Stimulated activated CD4-positive, alpha-beta T cell treated with anti-CD3 and anti-CD28 coated beads, Interleukin-15, amount 100 ng/mL, for 1 hour (primary cell): Measurements from ENCODE around the gene TMPRSS3.

Source experiments
- DNase-seq, 2 donors: peaks; one replicate each; pipeline ENCODE4 v3.0.0-alpha.2; 2020; ENCODE audit warnings: low read depth in 1 of 2, low spot score in 1 of 2

Gene TMPRSS3

GRCh38 chr21:42374457-42374856 lies 21.4 kb downstream of the TMPRSS3 start:
- no peak for DNase-seq

DNA sequence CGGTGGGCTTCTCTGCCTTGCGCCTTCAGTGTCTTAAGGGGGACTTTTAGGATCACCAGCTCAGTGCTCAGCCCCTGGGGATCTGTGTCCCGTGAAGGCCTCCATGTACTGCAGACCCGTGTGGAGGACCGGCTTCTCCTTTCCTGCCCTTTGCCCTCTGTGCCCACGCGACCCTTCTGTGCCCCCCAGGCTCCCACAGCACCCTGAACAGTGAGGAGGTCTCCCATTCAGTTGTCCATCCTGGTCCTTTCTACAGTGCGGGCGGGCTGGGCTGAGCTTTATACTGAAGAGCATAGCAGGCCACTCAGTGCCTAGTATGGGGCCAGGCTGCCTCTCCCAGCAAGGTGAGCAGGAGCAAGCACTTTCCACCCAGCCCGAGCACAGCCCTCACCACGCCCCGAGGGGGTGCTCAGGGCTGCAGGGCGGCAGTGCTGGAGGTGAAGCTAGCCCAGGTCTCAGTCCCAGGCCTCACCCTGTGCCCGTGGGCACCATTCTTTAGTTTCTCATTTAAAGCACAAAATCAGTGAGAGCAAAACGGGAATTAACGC lies 21.9 kb downstream of the TMPRSS3 start:
- no peak for DNase-seq

DNA sequence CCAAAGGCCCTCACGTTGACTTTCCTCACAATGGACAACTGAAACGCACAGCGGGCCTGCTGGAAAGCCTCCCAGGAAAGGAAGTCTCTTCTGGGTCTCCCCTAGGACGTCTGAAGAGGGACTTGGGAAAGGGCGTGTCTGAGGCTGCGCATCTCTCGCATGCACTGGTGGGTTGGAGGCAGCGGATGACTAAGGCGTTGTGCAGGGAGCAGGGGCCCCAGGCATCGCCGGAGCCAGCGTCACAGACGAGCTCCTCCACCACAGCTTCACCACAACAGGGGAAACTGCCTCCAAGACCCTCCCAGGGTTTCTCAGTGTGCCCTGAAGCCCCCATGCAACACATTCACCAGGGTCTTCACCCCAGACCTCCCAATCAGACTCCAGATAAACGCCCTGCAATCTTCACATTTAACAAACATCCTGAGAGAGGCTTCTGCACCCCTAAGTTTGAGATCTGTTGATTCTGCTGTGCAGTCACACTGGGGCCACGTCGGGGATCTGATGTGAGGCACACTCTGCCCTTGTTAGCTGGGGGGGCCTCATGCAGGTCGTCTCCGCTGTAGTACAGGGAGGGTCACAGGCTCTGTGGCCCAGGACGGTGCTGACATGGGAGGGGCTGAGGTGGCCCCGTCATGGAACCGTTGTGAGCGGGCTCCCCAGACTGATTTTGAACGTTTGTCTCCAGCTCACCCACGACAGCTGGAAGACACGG lies 22.5 kb downstream of the TMPRSS3 start:
- no peak for DNase-seq

DNA sequence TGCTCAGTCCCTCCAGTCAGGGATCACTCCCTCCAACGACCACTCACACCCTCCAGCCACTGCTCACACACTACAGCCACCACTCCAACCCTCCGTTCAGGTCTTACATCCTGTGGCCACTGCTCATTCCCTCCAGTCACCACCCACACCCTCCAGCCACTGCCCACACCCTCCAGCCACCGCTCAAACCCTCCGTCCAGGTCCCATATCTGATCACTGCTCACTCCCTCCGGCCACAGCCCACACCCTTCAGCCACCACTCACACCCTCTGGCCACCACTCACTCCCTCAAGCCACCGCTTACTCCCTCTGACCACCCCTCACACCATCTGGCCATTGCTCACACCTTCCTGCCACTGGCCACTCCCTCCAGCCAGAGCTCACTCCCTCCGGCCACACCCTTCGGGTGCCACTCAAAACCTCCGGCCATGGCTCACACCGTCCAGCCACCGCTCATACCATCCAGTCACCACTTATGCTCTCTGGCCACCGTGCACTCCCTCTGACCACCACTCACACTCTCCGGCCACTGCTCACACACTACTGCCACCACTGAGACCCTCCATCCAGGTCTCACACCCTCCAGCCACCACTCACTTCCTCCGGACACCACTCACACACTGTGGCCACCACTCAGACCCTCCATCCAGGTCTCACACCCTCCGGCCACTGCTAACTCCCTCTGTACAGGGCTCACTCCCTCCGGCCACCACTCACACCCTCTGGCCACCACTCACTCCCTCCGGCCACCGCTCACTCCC lies 24.8 kb downstream of the TMPRSS3 start:
- DNase-seq: no peak

DNA sequence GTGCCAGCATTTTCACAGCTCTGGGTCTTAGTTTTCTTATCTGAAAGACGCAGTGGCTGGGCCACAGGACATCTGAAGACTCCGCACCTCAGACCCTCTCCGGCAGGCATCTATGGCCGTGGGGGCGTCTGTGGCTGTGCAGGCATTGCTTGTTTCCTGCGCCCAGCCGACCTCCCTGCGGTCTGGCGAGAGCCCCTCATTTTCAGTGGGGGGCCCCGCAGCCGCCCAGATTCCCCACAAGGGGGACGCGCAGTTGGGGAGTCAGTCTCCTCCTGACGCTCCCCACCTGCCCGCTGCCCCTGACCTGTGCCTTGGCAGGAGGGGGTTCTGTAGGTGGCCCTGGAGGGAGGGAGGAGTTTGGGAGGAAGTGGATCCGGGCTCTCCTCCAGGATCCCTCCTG lies 26.0 kb downstream of the TMPRSS3 start:
- no peak for DNase-seq

DNA sequence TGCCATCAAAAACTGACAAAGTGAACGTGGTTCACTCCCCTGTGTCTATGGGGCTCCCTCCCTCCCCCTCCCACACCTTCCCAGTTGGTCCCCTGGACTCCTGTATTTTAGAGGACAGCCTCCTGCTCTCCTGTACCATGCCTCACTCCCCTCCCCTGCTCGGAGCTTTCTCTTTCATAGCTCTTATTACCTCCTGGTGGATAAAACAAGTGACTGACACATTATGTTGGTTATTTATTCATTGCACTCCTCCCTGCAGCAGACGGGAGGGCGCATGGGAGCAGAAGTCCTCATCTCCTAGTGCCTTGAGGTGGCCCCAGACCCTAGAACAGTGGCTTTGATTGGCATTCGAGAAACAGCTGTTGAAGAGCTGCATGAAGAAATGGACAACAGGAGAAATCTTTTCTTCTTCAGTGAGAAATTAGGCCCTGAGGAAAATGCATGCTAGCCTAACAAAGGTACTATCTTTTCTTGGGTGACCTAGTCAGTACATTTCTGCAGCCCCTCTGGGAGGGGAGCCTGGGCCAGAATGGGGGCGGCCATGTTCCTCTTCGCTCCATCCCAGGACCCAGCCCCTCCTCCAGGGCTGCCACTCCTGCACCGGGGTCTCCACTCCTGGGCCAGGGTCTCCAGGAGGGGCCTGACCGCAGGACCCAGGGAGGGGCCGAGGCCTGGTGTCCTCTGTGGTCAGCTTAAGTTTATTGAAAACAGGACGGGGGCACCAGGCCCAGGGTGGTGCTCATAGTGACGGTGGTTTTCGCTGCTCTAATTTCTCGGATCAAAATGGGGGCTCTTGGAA lies 28.3 kb downstream of the TMPRSS3 start:
- DNase-seq: no peak

DNA sequence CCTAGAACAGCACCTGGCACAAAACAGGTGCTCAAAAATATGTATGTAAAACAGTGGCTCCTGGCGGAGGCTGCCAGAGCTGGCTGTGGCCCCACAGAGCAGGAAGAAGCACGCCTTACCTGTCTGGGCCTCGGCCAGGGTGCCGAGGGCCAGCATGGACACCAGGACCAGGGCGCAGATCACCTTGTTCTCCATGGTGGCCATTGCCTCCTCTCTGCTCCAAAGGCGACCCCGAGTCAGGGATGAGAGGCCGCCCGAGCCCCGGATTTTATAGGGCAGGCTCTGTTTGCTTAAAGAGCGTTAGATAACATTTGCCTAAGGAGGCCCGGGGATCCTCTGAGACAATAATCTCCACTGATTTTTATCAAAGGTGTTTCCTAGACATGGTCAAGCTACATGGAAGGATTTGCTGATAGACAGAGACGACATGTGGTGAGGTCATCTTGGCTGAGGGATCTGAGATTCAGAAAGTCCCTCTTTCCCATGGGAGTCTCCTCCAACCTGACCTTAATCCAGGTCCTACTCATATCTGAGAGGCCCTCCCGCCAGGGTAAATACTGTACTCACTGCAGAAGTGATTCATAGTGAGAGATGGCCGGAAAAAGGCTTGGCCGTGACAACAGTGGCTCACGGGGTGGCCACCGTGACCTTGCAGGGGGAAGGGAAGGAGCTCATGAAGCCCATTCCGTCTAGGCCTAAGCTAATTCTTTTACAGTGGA lies 29.4 kb downstream of the TMPRSS3 start, which contains the start of gene TFF1:
Gene TFF1 (minus strand): TSS at position 244 of the 719 bp plus-strand sequence. CDS start 40 bp downstream, at position 204.
- no peak for DNase-seq

DNA sequence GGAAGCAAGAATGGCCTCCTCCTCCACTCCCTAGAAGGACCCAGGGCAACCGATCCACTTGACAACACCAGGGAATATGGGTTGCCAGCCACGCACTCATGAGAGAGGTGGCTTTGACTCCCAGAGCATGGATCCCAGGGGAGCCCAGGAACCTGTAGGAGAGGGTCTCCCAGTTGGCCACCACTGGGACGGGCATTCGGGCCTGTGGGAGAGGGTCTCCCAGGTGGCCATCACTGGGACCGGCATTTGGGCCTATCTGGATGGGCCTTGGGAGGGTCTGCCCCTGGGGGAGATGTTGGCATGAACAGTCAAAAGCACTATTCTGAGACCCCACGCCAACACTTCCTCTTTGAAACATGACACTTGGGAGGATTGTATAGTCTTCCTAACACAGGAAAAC lies 30.1 kb downstream of the TMPRSS3 start:
- DNase-seq: no peak

GRCh38 chr21:42364304-42364865 lies 31.5 kb downstream of the TMPRSS3 start:
- no peak for DNase-seq

DNA sequence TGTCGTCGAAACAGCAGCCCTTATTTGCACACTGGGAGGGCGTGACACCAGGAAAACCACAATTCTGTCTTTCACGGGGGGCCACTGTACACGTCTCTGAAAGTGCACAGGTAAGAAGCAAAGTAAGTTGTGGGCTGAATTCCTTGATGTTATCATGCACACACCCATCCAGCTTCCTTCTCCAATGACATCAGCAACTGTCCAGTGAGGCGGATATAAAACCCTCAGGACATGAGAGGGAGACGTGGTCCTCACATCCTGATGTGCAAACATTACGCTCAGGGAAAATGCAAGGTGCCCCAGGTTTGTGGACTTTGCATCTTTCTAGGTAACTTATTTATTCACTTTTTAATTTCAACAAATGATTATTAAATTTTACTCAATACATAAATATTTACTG lies 32.5 kb downstream of the TMPRSS3 start:
- DNase-seq: no peak

DNA sequence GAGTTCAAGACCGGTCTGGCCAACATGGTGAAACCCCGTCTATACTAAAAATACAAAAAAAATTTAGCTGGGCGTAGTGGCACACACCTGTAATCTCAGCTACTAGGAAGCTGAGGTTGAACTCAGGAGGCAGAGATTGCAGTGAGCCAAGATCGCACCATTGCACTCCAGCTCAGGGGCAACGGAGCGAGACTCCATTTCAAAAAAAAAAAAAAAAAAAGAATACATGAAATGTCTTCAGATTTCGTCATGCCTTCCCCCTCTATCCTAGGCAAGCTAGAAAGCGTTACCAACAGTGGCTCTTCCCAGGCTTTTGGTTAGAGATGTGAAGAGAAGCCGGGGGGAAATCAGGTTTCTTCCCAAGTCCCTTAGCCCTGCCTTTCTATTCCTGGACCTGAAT lies 33.2 kb downstream of the TMPRSS3 start:
- DNase-seq: no peak

- DNase-seq: no peak
These were observed 33.7 kb downstream of the TMPRSS3 start for GRCh38 chr21:42362198-42362597.

GRCh38 chr21:42361286-42361685 lies 34.6 kb downstream of the TMPRSS3 start:
- no peak for DNase-seq

GRCh38 chr21:42360317-42360716 lies 35.5 kb downstream of the TMPRSS3 start:
- no peak for DNase-seq

- DNase-seq: no peak
These were observed 36.9 kb downstream of the TMPRSS3 start for GRCh38 chr21:42358937-42359336.

DNA sequence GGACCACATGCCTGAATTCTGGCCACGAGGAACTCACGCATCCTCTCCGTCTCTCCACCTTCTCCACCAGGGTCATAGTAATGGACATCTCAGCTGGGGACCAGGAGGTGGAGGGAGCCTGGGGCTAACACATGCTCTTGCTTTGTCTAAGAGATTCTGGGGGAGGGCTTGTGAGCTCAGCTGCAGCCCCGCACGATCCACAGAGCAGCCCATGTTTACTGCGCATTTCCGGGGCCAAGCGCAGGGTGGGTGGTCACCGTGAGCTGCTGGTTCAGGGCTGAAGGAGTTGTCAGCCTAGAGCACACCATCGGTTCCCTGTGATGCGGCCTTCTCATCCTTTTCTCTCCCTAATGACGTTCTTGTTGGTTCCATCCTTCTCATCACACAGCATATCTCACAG lies 37.6 kb downstream of the TMPRSS3 start:
- no peak for DNase-seq

DNA sequence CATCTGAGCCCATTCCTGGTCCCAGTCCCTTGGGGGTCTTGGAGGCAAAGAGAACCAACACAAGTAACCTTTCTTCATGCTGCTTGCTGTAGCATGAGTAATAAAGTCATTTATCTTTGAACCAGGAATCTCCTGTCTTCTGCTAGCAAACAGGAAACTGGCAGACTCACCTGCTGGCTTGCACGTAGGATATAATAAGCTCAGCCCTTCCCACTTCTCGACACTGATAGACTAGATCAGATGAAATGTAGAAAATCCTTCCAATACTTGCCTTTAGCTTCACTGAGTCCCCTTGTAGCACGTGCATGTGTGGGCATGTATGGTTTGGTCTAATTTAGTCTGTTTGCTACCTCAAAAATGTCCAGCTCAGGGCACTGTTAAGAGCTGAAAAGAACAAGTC lies 38.5 kb downstream of the TMPRSS3 start:
- no peak for DNase-seq

- no peak for DNase-seq
These were observed 39.2 kb downstream of the TMPRSS3 start for GRCh38 chr21:42356650-42357049.

- DNase-seq: no peak
These were observed 39.8 kb downstream of the TMPRSS3 start for GRCh38 chr21:42356046-42356445.

- DNase-seq: no peak
These were observed 42.2 kb downstream of the TMPRSS3 start for GRCh38 chr21:42353623-42354022.
